GM18873 (cell line): ENCODE data around the gene HSPB7.
"Not testable (repeated sequence)": the region's sequence is repeated elsewhere in the genome, so short reads cannot be mapped to it uniquely, and the experiment has no call there.

Experiments used
- ATAC-seq: cut with Tn5 transposase; IDR thresholded peaks from one replicate; pipeline ENCODE4 v1.9.1; 2021; ENCODE audit warnings: mild to moderate bottlenecking, moderate library complexity, moderate number of reproducible peaks; ENCODE audit not compliant: unreplicated experiment, low FRiP score

HSPB7 gene

DNA sequence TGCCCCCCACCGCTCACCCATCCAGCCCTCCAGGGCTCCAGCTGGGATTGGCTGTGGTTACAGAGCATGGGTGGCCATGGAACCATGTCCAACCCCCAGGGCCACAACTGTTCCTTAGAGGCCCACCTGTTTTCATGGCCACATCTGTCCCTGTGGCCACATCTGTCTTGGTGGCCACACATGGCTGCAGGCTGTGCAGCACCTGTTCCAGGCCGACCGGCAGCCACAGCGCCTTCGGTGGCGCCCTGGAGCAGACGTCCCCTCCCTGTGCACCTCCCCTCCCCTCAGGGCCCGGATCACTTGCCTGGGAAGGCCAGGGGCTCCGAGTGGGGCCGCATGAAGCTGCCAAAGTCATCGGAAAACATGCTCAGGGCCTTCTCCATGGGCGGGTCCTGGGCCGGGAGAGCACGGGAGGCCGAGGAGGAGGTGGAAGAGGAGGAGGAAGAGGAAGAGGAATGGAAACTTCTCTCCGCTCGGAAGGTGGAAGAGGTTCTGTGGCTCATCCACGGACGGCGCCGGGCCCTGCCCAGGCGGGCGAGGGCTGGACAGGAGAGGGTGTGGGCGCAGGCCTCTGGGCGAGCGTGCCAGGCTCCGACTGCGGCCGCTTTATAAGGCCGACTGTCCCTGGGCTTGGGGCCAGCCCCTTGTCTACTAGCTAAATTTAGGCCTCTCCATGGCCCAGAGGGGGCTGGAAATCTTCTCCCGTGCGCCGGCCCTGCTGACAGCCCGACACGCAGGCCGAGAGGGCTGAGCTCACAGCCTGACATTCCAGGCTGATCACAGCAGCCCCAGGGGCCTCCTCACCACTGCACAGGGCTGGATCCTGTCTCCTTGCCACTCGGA is at the start of gene HSPB7:
Gene HSPB7 (minus strand): TSS at position 583 of the 843 bp plus-strand sequence. CDS start 80 bp downstream, at position 503.
- no peak for ATAC-seq

DNA sequence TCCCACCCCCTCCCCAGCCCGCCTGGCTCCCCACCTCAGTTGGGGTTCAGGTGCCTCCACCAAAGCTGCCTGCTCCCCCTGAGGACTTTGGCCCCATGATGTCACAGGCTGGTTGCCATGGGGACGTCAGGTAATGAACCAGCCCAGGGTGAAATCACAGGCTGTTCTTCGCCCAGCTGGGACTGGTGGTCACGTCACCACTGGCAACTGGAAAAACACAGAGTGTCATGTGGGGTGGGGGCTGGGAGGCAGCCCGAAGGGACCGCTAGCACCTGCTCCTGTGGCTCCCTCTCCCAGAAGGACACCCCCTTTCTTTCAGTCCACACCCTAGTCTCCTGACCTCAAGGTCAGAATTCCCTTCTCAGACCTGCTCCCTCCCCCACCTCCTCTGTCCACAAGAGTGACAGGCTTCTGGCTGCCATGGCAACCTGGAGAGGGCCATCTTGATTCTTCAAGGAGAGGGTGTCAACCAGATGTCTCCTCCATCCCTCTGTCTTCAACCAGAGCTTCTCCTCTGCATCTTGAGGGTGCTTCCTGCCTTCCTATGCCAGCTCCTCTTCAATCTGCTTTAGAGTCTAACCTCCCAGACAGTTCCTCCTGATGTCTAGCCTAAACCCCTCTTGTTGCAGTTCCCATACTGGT is 49.4 kb upstream of the HSPB7 start:
- no peak for ATAC-seq

DNA sequence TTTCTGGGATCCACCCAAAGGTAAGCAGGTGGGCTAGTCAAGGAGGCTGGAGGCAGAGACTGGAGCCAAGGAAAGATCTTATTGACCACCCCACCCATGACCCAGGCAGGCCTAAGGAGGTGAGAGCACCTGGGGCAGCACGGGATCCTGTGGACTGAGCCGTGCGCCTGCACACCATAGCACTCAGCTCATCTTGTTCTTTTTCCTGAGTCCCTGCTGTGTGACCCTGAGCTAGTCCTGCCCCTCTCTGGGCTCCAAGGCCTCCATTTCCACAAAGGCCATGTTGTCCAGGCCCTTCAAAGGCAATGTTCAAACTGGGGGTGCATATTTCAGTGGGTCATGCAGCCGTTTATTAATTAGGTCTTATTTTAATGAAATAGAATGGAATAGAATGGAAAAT is 48.4 kb upstream of the HSPB7 start:
- no peak for ATAC-seq

DNA sequence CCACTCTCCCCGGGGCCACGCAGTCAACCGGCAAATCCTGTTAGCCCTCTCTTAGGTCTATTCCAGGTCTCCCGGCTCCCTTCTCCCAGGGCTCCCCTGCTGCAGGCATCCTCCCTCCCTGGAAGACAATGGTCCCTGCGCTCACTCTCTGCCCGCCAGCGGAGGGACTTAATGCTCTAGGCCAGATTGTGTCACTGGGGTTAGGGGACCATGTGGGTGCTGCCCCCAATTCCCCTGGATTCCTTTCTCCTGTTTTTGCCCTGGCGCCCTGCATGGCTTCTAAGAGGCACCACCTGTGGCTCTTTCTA is 47.4 kb upstream of the HSPB7 start:
- no peak for ATAC-seq

DNA sequence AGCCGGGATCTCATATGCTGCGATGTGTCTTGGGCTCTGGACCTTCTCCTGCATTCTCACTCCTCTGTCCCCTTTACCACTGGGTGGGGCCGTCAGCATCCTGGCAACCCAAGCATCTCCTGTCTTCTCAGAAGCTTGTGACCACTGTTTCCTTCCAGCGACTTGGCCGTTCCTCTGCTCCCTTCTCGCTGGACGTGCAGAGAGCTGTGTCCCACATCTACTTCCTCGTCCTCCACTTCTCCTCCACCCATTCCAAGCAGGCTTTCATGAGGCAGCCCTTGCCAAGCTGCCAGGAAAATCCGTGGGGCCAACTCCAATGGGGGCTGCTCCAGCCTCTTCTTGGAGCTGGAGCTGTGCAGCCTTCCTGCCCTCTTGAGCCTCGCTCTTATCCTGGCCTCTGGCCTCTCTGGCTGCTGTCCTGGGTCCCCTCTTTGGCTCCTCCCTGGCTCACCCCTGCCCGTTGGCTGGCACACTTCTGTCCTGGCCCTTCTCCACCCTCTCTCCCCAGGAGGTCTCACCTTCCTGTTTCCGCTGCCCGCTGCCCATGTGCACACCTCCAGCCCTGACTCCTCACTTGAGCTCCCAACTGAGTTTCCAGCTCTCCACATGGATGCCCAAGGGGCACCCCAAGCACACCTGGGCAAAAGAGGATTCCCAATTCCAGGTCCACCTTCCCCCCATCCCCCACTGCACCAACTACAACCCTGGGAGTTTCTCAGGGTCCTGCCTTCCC is 46.9 kb upstream of the HSPB7 start:
- no peak for ATAC-seq

DNA sequence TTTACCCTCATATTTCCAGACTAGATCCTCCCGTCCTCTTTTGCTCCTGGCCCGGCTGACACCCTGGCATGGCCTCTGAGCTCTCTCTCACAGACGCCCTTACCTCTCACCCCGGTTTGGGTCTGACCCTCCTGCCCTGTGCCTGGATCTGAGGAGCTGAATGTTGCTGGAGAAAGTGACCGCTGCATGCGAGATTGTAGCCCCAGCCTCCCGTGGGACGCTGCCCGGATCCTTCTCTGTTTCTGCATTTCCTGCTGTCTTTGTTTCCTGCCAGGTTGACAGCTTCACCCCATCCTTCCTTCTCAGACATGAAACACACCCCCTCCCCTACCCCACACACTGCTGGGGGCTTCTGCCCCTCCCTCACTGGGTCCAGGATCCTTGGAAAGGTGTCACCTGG is 46.1 kb upstream of the HSPB7 start:
- ATAC-seq = no peak

DNA sequence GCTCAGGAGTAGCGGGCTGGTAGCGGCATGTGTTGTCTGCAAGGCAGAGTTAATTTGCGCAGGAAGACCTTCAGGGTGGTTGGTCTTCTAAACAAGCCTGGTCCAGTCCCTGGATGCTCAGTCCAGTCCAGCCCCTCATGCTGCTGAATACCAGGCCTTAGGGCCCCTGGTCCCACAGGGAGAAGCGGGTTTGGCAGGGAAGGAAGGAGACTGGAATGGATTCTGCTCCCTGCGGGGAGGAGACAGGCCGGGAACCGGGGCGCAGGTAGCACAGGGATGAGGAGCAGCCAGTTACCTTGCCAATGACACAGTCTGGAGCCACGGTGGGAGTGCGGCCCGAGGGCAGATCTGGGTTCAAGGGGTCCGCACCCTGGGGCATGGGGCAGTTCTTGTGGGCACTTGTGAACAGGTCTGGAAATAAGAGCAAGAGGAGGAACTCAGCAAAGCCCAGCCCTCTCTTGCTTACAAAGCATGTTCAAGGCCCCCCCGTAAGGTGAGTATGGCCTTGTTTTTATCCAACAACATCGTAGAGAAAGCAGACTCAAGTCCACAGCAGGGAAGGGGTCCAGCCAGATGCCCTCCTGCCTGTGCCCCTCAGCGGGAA is 45.5 kb upstream of the HSPB7 start:
- no peak for ATAC-seq

DNA sequence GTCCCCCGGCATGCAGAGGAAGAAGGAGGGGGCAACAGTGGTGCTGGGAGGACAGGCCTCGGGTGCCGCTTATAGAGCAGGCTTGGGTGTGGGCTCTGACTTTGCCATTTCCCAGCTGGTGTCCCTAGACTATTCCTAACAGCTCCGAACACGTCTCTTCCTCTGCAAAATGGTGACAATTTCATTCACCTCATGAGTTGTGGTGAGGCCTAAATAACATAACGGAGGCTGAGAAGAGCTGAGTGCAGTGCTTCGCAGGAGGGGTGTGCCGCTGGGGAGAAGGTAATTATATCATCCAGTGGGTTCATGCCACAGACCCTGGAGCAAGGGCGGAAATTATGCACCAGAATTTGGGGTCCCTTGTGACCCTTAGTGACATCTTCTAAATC is 44.8 kb upstream of the HSPB7 start:
- not testable (repeated sequence) for ATAC-seq

DNA sequence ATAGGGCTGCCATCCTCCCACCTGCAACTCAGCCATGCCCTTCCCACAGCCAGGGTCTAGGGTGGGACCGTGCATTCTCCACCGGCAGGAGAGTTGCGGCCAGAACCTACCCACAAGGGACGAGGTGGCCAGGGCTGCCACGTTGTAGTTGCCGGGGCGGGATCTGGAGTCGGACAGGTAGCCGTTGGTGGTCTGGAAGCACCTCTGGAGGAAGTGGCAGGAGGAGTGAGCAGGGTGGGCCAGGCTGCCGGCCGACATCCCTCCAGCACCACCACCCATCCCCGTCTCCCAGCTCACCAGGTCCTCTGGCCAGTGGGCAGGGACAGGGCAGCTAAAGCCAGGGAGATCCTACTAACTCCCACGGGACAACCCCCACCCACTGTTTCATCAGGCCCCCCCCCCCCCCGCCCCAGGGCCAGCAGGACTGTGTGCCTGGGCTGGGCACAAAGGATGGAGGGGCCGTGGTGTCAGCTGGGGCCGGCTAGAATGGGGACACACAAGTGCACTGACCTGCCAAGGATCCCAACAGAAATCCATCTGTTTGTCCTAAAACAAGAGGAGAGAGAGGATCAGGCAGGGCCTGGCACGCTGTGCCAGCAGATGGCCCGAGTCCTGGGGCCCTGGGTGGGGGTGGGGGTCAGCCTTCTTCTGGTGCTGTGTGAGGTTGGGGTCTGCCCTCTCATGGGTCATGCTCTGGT is 44.3 kb upstream of the HSPB7 start:
- not testable (repeated sequence) for ATAC-seq

DNA sequence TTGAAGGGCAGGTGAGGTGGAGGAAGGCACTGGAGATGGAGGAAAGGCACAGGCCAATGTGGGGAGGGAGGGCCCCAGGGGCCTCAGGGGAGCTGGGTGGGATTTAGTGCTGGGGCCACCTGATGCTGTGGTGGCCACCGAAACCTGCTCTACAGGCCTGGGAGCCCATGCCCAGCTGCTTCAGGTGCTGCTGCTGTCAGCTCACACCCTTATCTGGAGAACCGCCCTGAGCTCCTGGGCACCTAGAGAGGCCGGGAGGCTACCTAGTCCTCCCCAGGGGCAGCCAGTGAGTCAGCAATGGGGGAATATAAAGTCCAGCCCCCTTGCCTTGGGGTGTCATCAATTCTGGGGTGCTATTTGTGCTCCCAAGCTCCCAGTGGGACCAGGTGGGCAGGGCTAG is 43.4 kb upstream of the HSPB7 start:
- ATAC-seq = no peak

DNA sequence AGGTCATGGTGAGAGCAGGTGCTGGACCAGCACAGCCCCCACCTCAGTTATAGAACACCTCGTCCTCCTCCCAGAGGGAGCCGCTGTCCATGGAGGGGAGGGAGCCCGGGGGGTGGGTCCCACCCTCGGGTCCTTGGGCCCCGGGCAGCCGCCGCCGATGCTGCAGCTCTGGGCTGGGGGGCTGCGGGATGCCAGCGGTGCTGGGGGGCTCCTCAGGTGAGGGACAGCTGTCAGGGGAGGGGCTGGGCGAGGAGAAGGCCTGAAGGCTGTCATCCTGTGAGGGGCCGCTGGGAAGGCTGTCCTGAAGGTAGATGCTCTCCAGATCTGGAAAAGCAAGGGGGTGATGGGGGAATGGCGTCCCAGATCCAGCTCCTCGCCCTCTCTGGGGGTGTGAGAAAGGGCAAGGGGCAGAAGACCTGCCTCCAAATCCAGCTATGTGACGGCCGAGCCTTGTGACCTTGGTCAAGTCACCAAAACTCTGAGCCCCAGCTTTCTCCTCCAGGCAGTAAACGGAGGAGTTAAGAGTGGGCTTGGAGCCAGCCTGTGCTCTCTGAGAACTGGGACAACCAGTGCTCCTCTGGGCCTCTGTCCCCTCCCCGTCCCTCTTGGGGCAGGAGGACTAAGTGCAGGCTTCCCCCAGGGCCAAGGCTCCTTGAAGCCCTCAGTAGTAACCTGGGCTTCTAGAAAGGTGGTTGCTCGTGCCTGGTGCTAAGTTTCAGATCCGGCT is 40.7 kb upstream of the HSPB7 start:
- not testable (repeated sequence) for ATAC-seq

DNA sequence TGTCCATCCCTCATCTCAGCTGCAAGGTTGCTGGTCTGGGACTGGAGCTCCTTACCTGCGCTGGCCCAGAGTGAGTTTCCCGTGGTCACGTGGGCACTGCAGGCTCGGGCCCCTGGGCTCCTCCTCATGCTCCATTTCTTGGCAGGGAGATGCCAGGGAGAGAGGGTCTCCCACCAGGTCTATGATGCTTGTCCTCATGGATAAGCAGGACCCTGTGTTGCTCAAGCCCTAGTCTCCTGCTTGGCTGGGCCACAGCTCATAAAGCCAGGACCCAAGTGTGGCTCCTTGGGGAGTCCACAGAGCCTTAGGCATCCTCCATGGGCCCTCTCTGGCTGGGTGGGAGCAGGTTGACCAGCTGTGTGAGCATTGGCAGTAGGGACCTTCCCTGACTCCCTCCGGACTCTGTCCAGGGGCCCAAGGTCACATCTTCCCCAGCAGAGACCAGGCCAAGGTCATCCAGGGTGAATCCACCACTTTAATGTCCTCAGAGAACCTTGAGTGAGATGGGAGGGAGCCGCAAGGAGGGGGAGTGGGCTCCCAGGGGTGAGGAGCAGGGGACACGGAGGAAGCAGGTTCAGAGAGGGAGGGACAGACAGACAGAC is 39.6 kb upstream of the HSPB7 start:
- ATAC-seq = not testable (repeated sequence)

DNA sequence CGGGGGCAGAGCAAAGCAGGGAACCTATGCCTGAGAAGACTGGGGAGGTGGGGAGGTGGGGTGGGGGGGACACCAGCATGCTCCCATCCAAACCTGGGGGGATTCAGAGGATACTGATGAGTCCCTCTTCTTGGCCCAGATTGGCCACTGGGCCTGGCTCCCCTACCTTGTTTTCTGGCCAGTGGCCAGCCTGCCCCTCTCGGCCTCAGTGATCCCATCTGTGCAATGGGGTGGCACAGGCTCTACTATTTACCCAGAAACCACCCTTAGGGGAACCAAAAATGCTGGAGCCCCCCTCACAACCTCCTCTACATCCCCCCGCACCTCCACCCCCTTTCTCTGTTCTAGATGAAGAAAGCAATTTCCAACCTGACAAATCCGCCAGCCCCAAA is 38.7 kb upstream of the HSPB7 start:
- not testable (repeated sequence) for ATAC-seq

DNA sequence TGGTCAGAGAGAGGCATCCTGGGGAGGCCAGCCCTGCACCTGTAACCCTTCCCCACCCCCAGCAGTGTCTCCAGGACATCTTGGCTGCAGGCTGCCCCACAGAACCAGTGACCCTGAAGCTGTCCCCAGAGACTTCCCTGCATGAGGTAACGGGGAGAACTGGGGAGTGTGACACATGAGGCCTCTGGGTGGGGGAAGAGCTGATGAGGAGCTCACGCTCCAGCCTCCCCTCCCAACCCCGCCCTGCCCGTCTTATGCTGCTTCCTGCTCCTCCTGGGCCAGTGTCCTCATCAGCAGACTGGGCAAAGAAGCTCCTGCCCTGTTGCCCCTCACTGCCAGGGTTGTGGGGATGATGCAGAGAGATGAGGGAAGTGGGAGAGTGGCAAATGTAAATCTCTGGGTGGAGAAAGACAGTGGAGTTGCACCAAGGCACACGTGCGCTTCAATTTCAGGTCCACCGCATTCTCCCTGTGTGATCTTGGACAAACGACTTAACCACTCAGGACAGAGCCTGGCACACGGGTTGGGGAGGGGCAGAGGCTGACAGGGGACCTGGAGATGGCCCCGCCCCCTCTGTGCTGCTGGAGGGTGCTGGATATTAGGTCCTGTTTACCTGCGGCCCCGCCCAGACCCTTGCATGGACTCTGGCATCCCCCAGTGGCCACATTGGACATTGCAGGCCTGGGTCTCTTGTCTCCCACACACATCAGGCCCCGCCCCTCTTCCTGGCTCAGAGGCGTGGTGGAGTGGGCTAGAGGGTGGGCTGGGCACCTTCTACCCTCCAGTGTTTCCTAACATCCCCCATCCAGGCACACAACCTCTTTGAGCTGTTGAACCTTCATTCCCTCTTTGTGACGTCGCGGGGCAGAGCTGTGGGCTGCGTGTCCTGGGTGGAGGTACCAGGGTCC is 38.0 kb upstream of the HSPB7 start:
- ATAC-seq = no peak

DNA sequence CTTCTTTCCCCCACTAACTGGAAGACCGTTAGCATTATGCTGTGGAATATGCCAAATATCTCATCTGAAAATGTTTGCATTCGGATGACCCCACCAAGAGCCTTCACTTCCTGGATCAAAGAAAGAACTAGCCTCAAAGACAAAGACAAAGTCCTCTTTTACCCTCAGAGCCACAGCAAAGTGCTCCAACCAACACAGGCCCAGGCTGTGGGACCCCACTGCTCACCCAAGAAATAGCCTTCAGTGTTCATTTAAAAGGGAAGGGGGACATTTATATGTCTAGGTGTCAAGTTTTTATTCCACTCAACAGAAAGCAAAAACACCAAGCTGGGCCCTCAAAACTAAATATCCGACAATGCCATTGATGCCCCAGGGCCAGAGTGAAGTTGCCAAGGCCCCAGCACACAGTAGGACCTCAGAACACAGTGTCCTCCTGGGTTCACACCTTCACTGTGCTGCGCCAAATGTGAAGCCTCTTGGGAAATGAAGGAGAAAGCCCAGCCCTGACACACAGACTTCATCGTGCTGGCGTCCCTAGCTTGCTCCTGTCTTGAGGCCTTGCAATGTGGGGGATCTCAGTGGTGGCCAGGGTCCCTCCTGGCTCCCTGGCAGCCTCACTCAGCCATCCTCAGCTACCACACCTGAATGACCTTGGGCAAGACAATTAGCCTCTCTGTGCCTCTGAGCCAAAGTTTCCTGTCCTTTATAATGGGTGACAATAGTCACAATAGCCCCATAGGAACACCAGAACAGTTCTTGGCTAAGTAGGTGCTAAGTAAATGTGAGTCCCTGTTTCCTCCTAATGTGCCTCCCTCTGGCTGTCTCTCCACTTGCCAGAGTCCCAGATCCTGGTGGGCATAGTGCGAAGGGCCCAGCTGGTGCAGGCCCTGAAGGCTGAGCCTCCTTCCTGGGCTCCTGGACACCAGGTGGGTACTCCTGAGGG is 37.0 kb upstream of the HSPB7 start:
- ATAC-seq = no peak

DNA sequence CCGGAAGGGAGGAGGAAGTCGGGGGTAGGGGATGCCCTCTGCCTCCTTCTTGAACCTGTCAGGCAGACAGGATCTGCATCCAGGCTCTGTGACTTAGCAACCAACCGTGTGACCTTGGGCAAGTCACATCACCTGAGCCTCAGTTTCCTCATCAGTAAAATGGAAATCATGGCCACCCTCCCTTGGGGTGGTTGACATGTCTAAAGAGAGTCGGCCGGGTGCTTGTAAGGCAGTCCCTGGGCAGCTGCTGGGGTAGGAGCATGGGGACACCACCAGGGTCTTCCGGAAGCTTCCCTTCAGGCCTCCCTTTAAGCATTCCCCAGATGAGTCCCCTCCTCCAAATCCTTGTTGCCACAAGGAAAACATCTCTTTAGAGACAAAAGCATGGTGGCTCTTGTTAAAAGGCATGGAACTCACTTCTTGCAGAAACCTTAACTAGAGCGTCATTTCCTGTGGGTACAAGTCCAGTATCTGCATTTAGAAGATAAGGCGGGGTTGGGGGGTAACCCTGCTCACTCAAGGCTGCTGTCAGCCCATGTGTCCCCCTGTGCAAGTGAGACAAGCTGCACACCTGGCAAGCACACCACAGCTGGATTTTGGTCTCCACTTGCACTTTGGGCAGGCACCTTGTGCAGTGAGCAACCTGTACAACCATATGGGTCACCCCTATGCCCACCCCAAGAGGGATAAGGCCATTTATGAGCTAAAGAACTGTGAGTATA is 36.1 kb upstream of the HSPB7 start:
- ATAC-seq = no peak

DNA sequence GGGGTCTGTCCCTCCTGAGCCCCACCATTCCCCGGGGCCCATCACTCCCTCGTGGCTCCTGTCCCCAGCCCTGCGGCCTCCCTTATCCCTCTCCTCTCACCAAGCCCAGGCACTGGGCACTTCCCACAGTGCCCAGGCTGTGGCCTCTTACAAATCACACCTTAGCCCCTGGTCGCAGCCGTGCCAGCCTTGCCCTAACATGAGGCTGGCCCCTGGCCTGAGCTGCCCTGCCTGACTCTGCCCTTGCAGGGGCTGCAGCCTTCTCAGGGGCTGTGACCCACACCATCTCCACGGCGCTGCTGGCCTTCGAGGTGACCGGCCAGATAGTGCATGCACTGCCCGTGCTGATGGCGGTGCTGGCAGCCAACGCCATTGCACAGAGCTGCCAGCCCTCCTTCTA is 34.1 kb upstream of the HSPB7 start:
- not testable (repeated sequence) for ATAC-seq
